Panc1 (cell line): ENCODE data around the gene EIF3L. TPM values are rescaled to one million over a fixed set of nuclear protein-coding genes. Genes with fewer than 3 reads are reported as not detected.

Source experiments
- ATAC-seq: fragments of 200-7000 bp; cut with Tn5 transposase; 2 replicates; pipeline ENCODE4 v1.9.1; 2020; ENCODE audit warnings: mild to moderate bottlenecking, moderate library complexity
- BruUV-seq: library from RNA; stranded (reverse); fragments of 400-500 nt; replicated peaks from 2 replicates; lab custom pipeline; 2021; lab: Mats Ljungman, UMichigan
- CTCF ChIA-PET: fragments of 300-600 bp; sonication (Branson Sonifier 250); formaldehyde crosslinking; loops from one replicate; lab custom pipeline; 2022; ENCODE audit warnings: antibody characterized with exemption; lab: Charles Lee
- POLR2A ChIA-PET: fragments of 300-600 bp; sonication (Branson Sonifier 250); formaldehyde crosslinking; loops from one replicate; lab custom pipeline; 2022; ENCODE audit warnings: antibody characterized with exemption; lab: Charles Lee
- DNase-seq: peaks from one replicate; pipeline ENCODE4 v3.0.0-alpha.2; 2010; ENCODE audit warnings: low read depth, low spot score
- H3K27ac ChIP-seq: 2 replicates; pipeline ENCODE4 v1.5.1; 2011; ENCODE audit warnings: mild to moderate bottlenecking, low read length, inconsistent platforms
- H3K27me3 ChIP-seq: fragments of 200-500 bp; sonication (Bioruptor generic); 2 replicates; pipeline ENCODE4 v1.6.0; 2014; ENCODE audit warnings: low read length, inconsistent platforms; ENCODE audit not compliant: control insufficient read depth, insufficient read depth
- H3K36me3 ChIP-seq: fragments of 200-500 bp; sonication (Bioruptor generic); 2 replicates; pipeline ENCODE4 v1.5.1; 2014; ENCODE audit warnings: inconsistent platforms, mild to moderate bottlenecking, low read length, moderate library complexity; ENCODE audit not compliant: control insufficient read depth, insufficient read depth
- H3K4me1 ChIP-seq: 2 replicates; pipeline ENCODE4 v1.5.1; 2011; ENCODE audit warnings: inconsistent platforms, mild to moderate bottlenecking, low read length, moderate library complexity; ENCODE audit not compliant: control insufficient read depth, insufficient read depth
- H3K4me3 ChIP-seq, 2 experiments: 2 replicates each; pipeline ENCODE4 v1.5.1; 2011 to 2012; ENCODE audit warnings: low read depth in 2 of 2, low read length in 2 of 2, mild to moderate bottlenecking in 2 of 2, inconsistent platforms in 1 of 2, moderate library complexity in 1 of 2
- H3K9me3 ChIP-seq: fragments of 200-500 bp; sonication (Bioruptor generic); 2 replicates; pipeline ENCODE4 v1.5.1; 2014; ENCODE audit warnings: low read depth, mild to moderate bottlenecking, inconsistent platforms, low read length, moderate library complexity; ENCODE audit not compliant: control insufficient read depth, insufficient read depth
- CTCF ChIP-seq: fragments of 450-650 bp; IDR thresholded peaks from 2 replicates; pipeline ENCODE4 v1.5.1; 2017; ENCODE audit warnings: mild to moderate bottlenecking
- POLR2AphosphoS5 ChIP-seq: IDR thresholded peaks from 2 replicates; pipeline ENCODE4 v1.6.1; 2012; ENCODE audit warnings: mild to moderate bottlenecking, low read depth, low read length, moderate library complexity
- SIN3A ChIP-seq: IDR thresholded peaks from 2 replicates; pipeline ENCODE4 v1.6.1; 2012; ENCODE audit warnings: low read depth, mild to moderate bottlenecking, low read length, moderate library complexity, borderline replicate concordance; ENCODE audit not compliant: insufficient read depth
- TCF7L2 ChIP-seq: IDR thresholded peaks from 2 replicates; pipeline ENCODE4 v1.6.1; 2011; ENCODE audit warnings: mild to moderate bottlenecking, low read depth, low read length, inconsistent platforms
- in situ Hi-C: cut with HindIII; loops from 2 replicates; pipeline ENCODE4 v1.10.0; 2016; ENCODE audit warnings: low sequenced_read_pairs, low pct_unique_long_range_greater_than_20kb
- intact Hi-C: fragments of 100-400 bp; cut with micrococcal nuclease; formaldehyde crosslinking; loops from one replicate; pipeline ENCODE4 v1.10.0; 2022; ENCODE audit not compliant: unreplicated experiment
- total RNA-seq: library from RNA; stranded (reverse); gene quantifications from one replicate; pipeline ENCODE4 v1.2.1, GENCODE V29; 2021; ENCODE audit not compliant: unreplicated experiment
- TF ChIP-seq, protein P1 (sequence below), 2 experiments: IDR thresholded peaks; 2 replicates each; pipeline ENCODE4 v1.6.1; 2011 to 2012; ENCODE audit warnings: low read depth in 2 of 2, control low read depth in 1 of 2, low read length in 1 of 2, mild to moderate bottlenecking in 1 of 2, moderate library complexity in 1 of 2; ENCODE audit not compliant: insufficient read depth in 1 of 2

The EIF3L gene
- total RNA-seq, 1 experiment from 2014 or later, result 211 TPM

- POLR2A ChIA-PET, result no interaction called here
- CTCF ChIA-PET, result no interaction called here
Measured at GRCh38 chr22:37880668-37881440, 31.6 kb downstream of the EIF3L start.

GRCh38 chr22:37884420-37884819 is 35.2 kb downstream of the EIF3L start:
- H3K27me3 ChIP-seq, result no peaks in the 10 kb centered on the region
- no peak overlapping the region for H3K27ac ChIP-seq
- no peak for DNase-seq
- BruUV-seq, result TSS peak; percentile 59
- H3K36me3 ChIP-seq, result peaks cover 11% of the 10 kb centered on the region
- no peaks in the 10 kb centered on the region for H3K9me3 ChIP-seq
- POLR2A ChIA-PET, result interaction anchor here (0.6 kb wide), 1 partner anchor 245 kb away, joined by 7 read pairs; the partner anchor contains the start of gene SH3BP1
- no peaks in the 10 kb centered on the region for H3K4me1 ChIP-seq
- no peak for ATAC-seq
- H3K4me3 ChIP-seq, result no peak overlapping the region
- in situ Hi-C loops, result no loop called here
- CTCF ChIA-PET, result no interaction called here
- TF ChIP-seq SIN3A (no peak), TCF7L2 (no peak), POLR2AphosphoS5 (no peak), CTCF (no peak)
- TF ChIP-seq, protein P1, sequence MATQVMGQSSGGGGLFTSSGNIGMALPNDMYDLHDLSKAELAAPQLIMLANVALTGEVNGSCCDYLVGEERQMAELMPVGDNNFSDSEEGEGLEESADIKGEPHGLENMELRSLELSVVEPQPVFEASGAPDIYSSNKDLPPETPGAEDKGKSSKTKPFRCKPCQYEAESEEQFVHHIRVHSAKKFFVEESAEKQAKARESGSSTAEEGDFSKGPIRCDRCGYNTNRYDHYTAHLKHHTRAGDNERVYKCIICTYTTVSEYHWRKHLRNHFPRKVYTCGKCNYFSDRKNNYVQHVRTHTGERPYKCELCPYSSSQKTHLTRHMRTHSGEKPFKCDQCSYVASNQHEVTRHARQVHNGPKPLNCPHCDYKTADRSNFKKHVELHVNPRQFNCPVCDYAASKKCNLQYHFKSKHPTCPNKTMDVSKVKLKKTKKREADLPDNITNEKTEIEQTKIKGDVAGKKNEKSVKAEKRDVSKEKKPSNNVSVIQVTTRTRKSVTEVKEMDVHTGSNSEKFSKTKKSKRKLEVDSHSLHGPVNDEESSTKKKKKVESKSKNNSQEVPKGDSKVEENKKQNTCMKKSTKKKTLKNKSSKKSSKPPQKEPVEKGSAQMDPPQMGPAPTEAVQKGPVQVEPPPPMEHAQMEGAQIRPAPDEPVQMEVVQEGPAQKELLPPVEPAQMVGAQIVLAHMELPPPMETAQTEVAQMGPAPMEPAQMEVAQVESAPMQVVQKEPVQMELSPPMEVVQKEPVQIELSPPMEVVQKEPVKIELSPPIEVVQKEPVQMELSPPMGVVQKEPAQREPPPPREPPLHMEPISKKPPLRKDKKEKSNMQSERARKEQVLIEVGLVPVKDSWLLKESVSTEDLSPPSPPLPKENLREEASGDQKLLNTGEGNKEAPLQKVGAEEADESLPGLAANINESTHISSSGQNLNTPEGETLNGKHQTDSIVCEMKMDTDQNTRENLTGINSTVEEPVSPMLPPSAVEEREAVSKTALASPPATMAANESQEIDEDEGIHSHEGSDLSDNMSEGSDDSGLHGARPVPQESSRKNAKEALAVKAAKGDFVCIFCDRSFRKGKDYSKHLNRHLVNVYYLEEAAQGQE (IDR thresholded peaks at IDR 0.05; ENCODE audit: insufficient read depth in 1 of 2, low read depth in 2 of 2, low read length in 1 of 2), result no peak
- intact Hi-C loops, result no loop called here

More at GRCh38 chr22:37880668-37881440, 31.6 kb downstream of the EIF3L start:
- no peak for TF ChIP-seq CTCF
- TF ChIP-seq, protein P1 (IDR thresholded peaks at IDR 0.05; ENCODE audit: insufficient read depth in 1 of 2, low read depth in 2 of 2, low read length in 1 of 2), result no peak
- no peak for TF ChIP-seq SIN3A
- TF ChIP-seq POLR2AphosphoS5, result no peak
- no peak for TF ChIP-seq TCF7L2
- Histone ChIP-seq H3K9me3 (no peaks in the 10 kb centered on the region), H3K27me3 (no peaks in the 10 kb centered on the region), H3K4me1 (no peaks in the 10 kb centered on the region), H3K4me3 (no peak overlapping the region), H3K27ac (no peak overlapping the region), H3K36me3 (peaks cover 17% of the 10 kb centered on the region)
- no TSS peak for BruUV-seq
- in situ Hi-C loops (no loop called here), intact Hi-C loops (no loop called here)
- ATAC-seq (no peak), DNase-seq (no peak)
